GM21619 (cell line): ENCODE data around the gene PCDHGA10.
"Not testable (repeated sequence)": the region's sequence is repeated elsewhere in the genome, so short reads cannot be mapped to it uniquely, and the experiment has no call there.

Experiments used
- ATAC-seq: cut with Tn5 transposase; IDR thresholded peaks from one replicate; pipeline ENCODE4 v1.9.1; 2021; ENCODE audit not compliant: unreplicated experiment

PCDHGA10 gene

GRCh38 chr5:141420855-141421488 is 8.2 kb downstream of the PCDHGA10 start, which contains the start of gene PCDHGA11:
PCDHGA11 (plus strand) TSS chr5:141421051; CDS start chr5:141421228, 177 bp downstream.
- ATAC-seq = no peak

GRCh38 chr5:141421489-141421855 is 8.7 kb downstream of the PCDHGA10 start:
- ATAC-seq = no peak

GRCh38 chr5:141422742-141423291 is 10.0 kb downstream of the PCDHGA10 start:
- no peak for ATAC-seq

- no peak for ATAC-seq
Measured at GRCh38 chr5:141427783-141428426, 15.1 kb downstream of the PCDHGA10 start.

- ATAC-seq = peak; percentile 85
Measured at GRCh38 chr5:141430332-141431113, 17.7 kb downstream of the PCDHGA10 start, which contains the start of gene PCDHGA12. PCDHGA12 (plus strand) TSS chr5:141430507; CDS start chr5:141430760, 253 bp downstream.

GRCh38 chr5:141431286-141431685 is 18.5 kb downstream of the PCDHGA10 start:
- ATAC-seq = peak; percentile 68

GRCh38 chr5:141432308-141432707 is 19.5 kb downstream of the PCDHGA10 start:
- not testable (repeated sequence) for ATAC-seq

- ATAC-seq = not testable (repeated sequence)
Measured at GRCh38 chr5:141432726-141433125, 19.9 kb downstream of the PCDHGA10 start.

- no peak for ATAC-seq
Measured at GRCh38 chr5:141434006-141434405, 21.2 kb downstream of the PCDHGA10 start.

- no peak for ATAC-seq
Measured at GRCh38 chr5:141437221-141437620, 24.4 kb downstream of the PCDHGA10 start.

GRCh38 chr5:141439411-141440141 is 26.8 kb downstream of the PCDHGA10 start:
- ATAC-seq = no peak

GRCh38 chr5:141440341-141440740 is 27.6 kb downstream of the PCDHGA10 start:
- ATAC-seq = no peak

GRCh38 chr5:141441571-141442170 is 28.9 kb downstream of the PCDHGA10 start:
- no peak for ATAC-seq

- ATAC-seq = no peak
Measured at GRCh38 chr5:141465351-141465750, 52.6 kb downstream of the PCDHGA10 start.
